Measurements from ENCODE around the gene TMEM150A. TPM values are rescaled to one million over a fixed set of nuclear protein-coding genes. Genes with fewer than 3 reads are reported as not detected.

TMEM150A gene
- total RNA-seq, 1 donor from 2014 or later, result 7.2 TPM

DNA sequence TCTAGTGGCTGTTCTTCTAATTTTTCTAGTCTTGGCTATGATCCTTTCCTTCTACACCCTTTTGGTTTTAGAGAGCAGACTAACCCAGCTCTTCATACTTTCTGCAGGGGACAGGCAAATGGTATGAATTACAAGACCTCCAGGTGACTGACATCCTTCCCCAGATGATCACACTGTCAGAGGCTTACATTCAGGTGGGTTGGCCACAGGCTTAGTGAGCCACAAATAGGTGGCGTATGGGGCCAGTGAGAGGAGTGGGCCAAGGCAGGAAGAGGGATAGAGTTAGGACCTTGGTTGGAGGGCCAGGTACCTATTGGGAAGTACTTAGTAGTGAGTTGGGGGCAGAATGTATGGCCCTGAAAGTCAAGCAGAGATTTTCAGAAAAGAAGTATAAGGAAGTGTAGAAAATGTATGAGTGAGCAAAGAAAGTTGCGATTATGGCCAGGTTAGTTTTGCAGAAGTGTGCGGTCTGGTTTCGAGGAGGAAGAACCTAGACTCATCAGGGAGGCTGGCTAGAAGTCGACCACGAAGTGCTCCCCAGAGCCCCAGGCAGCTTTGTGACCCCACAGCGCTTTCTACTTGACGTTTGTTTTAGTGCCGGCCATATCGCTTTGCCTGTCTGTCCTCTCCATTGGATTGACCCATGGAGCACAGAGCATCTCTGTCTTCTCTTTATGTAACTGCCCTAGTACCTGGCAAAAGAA lies 45.5 kb upstream of the TMEM150A start:
- H4K20me1 ChIP-seq (ENCODE audit: low read depth), result peaks cover 5% of the 10 kb centered on the region
- no peaks in the 10 kb centered on the region for H3K79me2 ChIP-seq (ENCODE audit: low read depth)
- H3K9me3 Mint-ChIP-seq, result no peaks in the 10 kb centered on the region
- TF ChIP-seq, protein P1, sequence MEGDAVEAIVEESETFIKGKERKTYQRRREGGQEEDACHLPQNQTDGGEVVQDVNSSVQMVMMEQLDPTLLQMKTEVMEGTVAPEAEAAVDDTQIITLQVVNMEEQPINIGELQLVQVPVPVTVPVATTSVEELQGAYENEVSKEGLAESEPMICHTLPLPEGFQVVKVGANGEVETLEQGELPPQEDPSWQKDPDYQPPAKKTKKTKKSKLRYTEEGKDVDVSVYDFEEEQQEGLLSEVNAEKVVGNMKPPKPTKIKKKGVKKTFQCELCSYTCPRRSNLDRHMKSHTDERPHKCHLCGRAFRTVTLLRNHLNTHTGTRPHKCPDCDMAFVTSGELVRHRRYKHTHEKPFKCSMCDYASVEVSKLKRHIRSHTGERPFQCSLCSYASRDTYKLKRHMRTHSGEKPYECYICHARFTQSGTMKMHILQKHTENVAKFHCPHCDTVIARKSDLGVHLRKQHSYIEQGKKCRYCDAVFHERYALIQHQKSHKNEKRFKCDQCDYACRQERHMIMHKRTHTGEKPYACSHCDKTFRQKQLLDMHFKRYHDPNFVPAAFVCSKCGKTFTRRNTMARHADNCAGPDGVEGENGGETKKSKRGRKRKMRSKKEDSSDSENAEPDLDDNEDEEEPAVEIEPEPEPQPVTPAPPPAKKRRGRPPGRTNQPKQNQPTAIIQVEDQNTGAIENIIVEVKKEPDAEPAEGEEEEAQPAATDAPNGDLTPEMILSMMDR (IDR thresholded peaks at IDR 0.05), result no peak
- no peak for TF ChIP-seq EZH2 (IDR thresholded peaks at IDR 0.05)
- no peaks in the 10 kb centered on the region for H3K4me1 Mint-ChIP-seq
- no peaks in the 10 kb centered on the region for H3K4me1 ChIP-seq
- H3K27me3 ChIP-seq, result no peaks in the 10 kb centered on the region
- peaks cover 29% of the 10 kb centered on the region for H3K36me3 Mint-ChIP-seq
- H3K9me3 ChIP-seq (ENCODE audit: low read depth), result no peaks in the 10 kb centered on the region
- no peak overlapping the region for H2AFZ ChIP-seq (replicated peaks)
- no peak overlapping the region for H3K27ac ChIP-seq
- peaks cover 2% of the 10 kb centered on the region for H3K27me3 Mint-ChIP-seq (ENCODE audit: insufficient read depth, low read depth)
- DNase-seq (ENCODE audit: low spot score), result no peak
- H3F3A ChIP-seq (ENCODE audit: low read depth), result no peaks in the 10 kb centered on the region
- H3K27ac Mint-ChIP-seq, result no peak overlapping the region
- no peak overlapping the region for H3K9ac ChIP-seq
- no peak overlapping the region for H3K4me2 ChIP-seq
- H3K4me3 ChIP-seq, result no peak overlapping the region
- peaks cover 3% of the 10 kb centered on the region for H3K36me3 ChIP-seq
- no peak overlapping the region for H3K4me3 Mint-ChIP-seq

DNA sequence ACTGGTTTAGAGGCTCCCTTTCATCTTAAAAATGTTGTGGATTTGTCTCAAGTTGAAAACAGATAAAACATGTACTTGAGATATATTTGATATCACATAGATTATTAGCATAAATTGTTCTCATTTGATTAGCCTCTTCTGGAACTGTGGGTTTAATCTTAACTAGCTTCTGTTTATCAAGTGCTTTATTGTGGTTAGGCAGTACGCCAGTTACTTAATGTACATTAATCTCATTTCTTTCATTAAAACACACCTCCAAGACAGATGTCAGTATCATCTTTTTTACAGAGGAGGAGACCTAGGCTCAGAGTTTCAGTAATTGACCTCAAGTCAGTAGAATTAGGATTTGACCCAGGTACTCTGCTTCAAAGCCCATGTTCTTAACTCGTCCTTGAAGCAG lies 43.7 kb upstream of the TMEM150A start:
- TF ChIP-seq EZH2 (IDR thresholded peaks at IDR 0.05), result no peak
- no peak for TF ChIP-seq EZH2phosphoT487 (IDR thresholded peaks at IDR 0.05)
- TF ChIP-seq, protein P1 (IDR thresholded peaks at IDR 0.05), result no peak
- Mint-ChIP-seq H3K36me3 (peaks cover 34% of the 10 kb centered on the region), H3K27ac (no peak overlapping the region), H3K9me3 (no peaks in the 10 kb centered on the region), H3K27me3 (ENCODE audit: insufficient read depth, low read depth) (peaks cover 2% of the 10 kb centered on the region), H3K4me1 (no peaks in the 10 kb centered on the region), H3K4me3 (no peak overlapping the region)
- Histone ChIP-seq H3K36me3 (peaks cover 5% of the 10 kb centered on the region), H2AFZ (replicated peaks) (no peak overlapping the region), H3K4me2 (no peak overlapping the region), H3K4me3 (no peak overlapping the region), H3K4me1 (no peaks in the 10 kb centered on the region), H3K9me3 (ENCODE audit: low read depth) (no peaks in the 10 kb centered on the region), H4K20me1 (ENCODE audit: low read depth) (peaks cover 5% of the 10 kb centered on the region), H3K9ac (no peak overlapping the region), H3K27me3 (no peaks in the 10 kb centered on the region), H3K79me2 (ENCODE audit: low read depth) (no peaks in the 10 kb centered on the region), H3K27ac (no peak overlapping the region), H3F3A (ENCODE audit: low read depth) (no peaks in the 10 kb centered on the region)
- no peak for DNase-seq (ENCODE audit: low spot score)

- H3K4me2 ChIP-seq, result no peak overlapping the region
- H3K36me3 ChIP-seq, result peaks cover 9% of the 10 kb centered on the region
- Mint-ChIP-seq H3K36me3 (peaks cover 40% of the 10 kb centered on the region), H3K4me3 (no peak overlapping the region), H3K9me3 (no peaks in the 10 kb centered on the region), H3K4me1 (no peaks in the 10 kb centered on the region), H3K27ac (no peak overlapping the region), H3K27me3 (ENCODE audit: insufficient read depth, low read depth) (no peaks in the 10 kb centered on the region)
- no peak overlapping the region for H3K4me3 ChIP-seq
- no peaks in the 10 kb centered on the region for H3K4me1 ChIP-seq
- H4K20me1 ChIP-seq (ENCODE audit: low read depth), result peaks cover 5% of the 10 kb centered on the region
- no peak overlapping the region for H3K9ac ChIP-seq
- TF ChIP-seq EZH2phosphoT487 (IDR thresholded peaks at IDR 0.05) (no peak), EZH2 (IDR thresholded peaks at IDR 0.05) (no peak)
- TF ChIP-seq, protein P1 (IDR thresholded peaks at IDR 0.05), result no peak
- DNase-seq (ENCODE audit: low spot score), result no peak
- H3K79me2 ChIP-seq (ENCODE audit: low read depth), result no peaks in the 10 kb centered on the region
- H3F3A ChIP-seq (ENCODE audit: low read depth), result no peaks in the 10 kb centered on the region
- no peak overlapping the region for H2AFZ ChIP-seq (replicated peaks)
- H3K27me3 ChIP-seq, result no peaks in the 10 kb centered on the region
- H3K9me3 ChIP-seq (ENCODE audit: low read depth), result no peaks in the 10 kb centered on the region
- no peak overlapping the region for H3K27ac ChIP-seq
These were observed 42.4 kb upstream of the TMEM150A start for GRCh38 chr2:85644909-85645308.

All from neural progenitor cell (in vitro differentiated cells).